DMS53 treated with DMSO at 0.1 percent for 48 hours (cell line): Measurements from ENCODE around the gene CENPQ.
A peak's percentile ranks its signal among the peaks of the same experiment; 100 is the strongest.
"Not testable (repeated sequence)": the region's sequence is repeated elsewhere in the genome, so short reads cannot be mapped to it uniquely, and the experiment has no call there.

Source experiments
- DNase-seq: peaks from one replicate; lab custom pipeline; 2025; ENCODE audit not compliant: unreplicated experiment; lab: John Stamatoyannopoulos, UW

The CENPQ gene

GRCh38 chr6:49462927-49463611 lies at the start of gene CENPQ, which contains the start of gene MMUT:
CENPQ (plus strand) TSS chr6:49463370; CDS start chr6:49470177, 6,807 bp downstream.
MMUT (minus strand) TSS chr6:49463253; CDS start chr6:49459466, 3,787 bp downstream.
- DNase-seq, result peak; percentile 87

DNA sequence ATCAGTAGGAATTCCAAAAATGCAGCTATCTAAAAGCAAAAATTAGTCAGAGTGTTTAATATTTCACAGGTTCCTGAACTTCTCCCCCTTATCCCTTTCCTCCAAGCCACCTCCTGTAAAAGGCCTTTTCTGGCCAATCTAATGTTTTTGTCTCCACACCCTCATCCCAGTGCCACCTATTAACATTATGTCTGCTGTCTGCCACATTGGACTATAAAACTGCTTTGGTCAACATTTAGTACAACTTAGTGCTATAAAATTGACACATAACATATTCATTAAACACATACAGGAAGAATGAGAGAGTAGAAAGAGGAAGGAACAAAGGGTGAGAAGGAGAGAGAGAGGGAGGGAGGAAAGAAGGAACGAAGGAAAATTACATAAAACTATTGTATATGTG lies 47.8 kb upstream of the CENPQ start:
- DNase-seq, result no peak

DNA sequence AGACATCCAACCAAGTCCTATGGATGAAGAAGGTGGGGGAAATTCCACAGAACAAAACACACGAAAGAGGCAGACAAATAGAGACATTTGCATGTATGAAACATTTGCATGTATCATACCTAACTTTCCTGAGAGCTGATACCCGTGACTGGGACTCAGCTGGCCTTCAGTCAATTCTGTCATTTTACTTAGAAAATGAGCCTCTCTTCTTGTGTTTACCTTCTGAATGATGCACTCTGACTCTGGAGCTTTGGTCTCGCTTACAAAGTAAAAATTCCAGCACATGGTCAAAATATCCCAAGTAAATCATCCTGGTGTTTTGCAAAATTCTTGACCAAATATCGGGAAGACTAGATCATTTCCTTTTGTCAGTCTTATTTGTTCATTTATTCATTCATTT lies 47.0 kb upstream of the CENPQ start:
- no peak for DNase-seq

- DNase-seq, result peak; percentile 28
Observed at GRCh38 chr6:49423817-49424216, 39.4 kb upstream of the CENPQ start.

DNA sequence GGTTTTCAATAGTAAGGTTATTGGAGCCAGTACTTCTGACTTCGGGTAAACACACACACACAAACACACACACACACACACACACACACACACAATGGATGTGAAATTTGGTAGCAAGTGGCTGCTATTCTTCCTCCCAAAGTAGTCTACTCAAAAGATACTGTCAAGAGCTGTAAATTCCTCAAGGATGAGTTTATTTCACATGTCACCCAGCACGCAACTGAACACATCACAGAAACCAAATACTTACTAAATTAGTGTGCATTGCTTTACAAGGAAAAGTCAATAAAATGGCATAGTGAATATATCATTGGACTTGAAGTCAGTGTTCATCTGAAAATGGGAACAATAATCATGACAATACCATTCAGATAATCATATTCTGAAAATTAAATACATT lies 33.0 kb upstream of the CENPQ start:
- DNase-seq, result no peak

DNA sequence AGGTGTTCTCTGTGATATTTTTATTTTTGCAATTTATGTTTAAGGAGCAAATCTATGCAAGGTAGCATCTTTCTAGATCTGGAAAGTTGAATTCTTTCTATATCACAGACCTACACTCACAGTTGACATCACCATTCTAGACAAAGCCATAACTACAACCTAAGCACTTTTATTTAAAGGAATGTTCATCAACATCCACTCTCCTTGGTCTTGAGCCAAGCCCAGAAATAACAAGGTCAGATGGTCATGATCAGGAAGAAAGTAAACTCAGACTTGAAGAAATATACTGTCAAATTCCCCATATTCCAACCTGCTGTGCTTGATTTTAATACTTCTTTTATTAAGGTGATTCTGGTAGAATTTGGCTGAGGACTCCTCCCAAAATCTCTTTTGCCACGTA lies 32.3 kb upstream of the CENPQ start:
- DNase-seq, result no peak

DNA sequence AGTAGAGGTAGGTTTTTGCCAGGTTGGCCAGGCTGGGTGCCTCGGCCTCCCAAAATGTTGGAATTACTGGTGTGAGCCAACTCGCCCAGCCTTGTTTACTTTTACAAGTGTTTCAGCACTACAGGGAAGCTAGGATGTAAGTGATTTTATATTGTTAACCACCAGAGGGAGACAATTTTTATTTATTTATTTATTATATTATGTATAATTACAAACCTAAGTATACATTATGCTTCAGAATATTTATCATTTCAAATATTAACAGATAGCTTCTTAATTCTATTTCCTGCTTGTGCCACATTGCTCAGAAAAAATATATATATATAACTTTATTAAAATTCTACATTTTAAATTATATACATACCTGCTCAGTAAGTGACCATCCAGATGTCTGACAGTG lies 9.9 kb upstream of the CENPQ start:
- DNase-seq, result peak; percentile 21

GRCh38 chr6:49454787-49455709 lies 8.1 kb upstream of the CENPQ start:
- no peak for DNase-seq

DNA sequence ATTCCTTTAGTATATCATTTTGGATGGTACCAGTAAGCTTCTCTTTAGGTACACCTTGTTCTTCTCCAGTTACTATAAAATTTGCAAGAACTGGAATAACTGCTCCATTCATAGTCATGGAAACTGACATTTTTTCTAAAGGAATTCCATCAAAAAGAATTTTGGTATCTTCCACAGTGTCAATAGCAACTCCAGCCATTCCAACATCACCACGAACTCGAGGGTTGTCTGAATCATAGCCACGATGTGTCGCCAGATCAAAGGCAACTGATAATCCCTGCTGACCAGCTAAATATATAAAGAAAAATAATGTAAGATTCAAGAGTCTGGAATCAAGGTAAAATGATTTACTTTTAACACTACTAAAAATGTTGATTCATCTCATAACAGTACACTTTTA lies 5.4 kb upstream of the CENPQ start:
- DNase-seq, result no peak

DNA sequence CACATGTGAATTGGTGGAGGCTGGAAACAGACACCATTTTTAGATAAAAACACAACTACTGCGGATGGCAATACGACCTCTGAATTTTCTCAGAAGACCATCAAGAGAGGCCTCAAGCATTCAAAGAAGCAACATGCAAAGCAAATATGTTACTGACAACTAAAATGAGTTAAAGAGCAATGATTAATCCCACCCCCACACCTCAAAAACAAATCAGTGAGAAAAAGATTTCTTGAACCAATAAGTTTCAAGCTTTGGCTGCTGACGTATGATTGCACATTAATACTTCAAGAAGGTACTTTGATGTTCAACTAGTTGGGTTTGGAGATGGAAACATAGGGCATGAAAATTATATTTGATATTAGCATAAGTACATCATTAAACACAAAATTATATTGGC lies 1.1 kb upstream of the CENPQ start:
- DNase-seq, result no peak

DNA sequence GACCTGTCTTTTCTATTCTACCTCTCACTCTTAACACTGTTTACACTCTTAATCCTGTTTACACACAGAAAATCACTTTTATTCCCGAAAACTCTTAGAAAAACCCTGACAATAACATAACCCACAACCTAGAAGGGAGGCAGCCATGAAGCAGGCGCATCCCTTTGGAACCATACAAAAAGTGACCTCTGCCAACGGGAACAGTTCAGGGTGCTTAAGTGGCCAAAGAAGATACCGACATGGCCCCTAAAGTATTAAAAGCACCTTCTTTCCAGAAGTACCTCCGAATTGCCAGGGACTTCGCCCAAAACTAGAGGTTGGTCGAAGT lies 607 bp upstream of the CENPQ start:
- DNase-seq, result no peak

GRCh38 chr6:49463612-49463967 lies 420 bp downstream of the CENPQ start:
- no peak for DNase-seq

GRCh38 chr6:49464691-49465090 lies 1.5 kb downstream of the CENPQ start:
- no peak for DNase-seq

DNA sequence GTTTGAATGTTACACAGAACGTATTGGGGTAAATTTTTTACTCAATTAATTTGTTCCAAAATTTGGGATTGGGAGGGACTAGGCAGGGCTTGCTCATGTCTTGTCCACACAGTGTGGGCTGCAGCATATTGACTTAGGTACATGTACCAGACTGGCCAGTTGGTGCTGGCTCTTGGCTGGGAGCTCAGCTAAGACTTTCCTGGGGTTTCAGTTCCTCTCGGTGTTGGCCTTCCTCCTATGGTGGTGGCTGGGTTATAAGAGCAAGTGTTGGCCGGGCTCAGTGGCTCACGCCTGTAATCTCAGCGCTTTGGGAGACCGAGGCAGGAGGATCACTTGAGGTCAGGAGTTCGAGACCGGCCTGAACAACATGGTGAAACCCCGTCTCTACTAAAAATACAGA lies 4.9 kb downstream of the CENPQ start:
- no peak for DNase-seq

- DNase-seq, result not testable (repeated sequence)
Observed at GRCh38 chr6:49476564-49476963, 13.4 kb downstream of the CENPQ start.

- no peak for DNase-seq
Observed at GRCh38 chr6:49479308-49479970, 16.3 kb downstream of the CENPQ start.

DNA sequence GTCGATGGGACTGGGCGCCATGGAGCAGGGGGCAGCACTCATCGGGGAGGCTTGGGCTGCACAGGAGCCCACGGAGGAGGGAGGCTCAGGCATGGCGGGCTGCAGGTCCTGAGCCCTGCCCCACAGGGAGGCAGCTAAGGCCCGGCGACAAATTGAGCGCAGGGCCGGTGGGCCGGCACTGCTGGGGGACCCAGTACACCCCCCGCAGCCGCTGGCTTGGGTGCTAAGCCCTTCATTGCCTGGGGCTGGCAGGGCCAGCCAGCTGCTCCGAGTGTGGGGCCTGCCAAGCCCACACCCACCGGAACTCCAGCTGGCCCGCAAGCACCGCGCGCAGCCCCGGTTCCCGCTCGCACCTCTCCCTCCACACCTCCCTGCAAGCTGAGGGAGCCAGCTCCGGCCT lies 18.7 kb downstream of the CENPQ start:
- DNase-seq, result not testable (repeated sequence)

GRCh38 chr6:49483380-49483779 lies 20.2 kb downstream of the CENPQ start:
- DNase-seq, result not testable (repeated sequence)

GRCh38 chr6:49490633-49491032 lies 27.5 kb downstream of the CENPQ start:
- DNase-seq, result no peak

GRCh38 chr6:49497304-49497703 lies 34.1 kb downstream of the CENPQ start:
- peak; percentile 18 for DNase-seq

DNA sequence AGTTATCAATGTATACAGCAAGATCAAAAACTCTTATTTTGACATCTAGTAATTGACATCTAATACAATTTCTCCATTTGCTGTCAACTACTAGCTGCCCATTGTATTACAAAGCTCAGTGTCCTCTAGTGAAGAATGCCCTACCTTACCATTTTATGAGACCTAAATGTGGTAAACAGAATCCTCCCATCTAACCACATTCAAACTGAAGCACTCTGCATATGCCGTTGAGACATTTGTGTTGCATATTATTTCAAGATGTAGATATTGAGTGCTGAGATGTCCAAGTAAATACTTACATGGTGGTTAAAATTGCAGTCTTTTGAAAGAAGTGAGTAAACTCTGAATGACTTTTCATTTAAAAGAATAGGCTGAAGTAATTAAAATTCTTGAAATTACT lies 36.0 kb downstream of the CENPQ start:
- DNase-seq, result no peak

DNA sequence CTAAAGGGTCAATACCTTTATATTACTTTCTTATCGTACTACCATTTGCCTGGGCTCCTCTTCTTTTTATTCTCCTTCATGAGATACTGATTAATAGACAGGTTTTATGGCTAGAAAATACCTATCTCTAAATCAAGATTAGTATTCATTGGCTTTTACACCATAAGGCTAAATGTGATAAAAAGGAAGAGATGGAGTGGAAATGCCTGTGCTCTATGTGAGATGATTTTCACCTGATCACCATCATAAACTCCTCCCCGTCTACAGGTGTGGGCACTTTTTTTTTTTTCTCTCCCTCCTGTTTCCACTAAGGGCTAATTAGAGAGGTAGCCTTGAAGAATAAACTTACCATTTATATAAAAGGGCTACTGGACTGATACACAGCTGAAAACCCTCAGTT lies 36.5 kb downstream of the CENPQ start, which contains the start of gene GLYATL3:
Gene GLYATL3, plus strand, starts transcription at position 301 of the 400 bp plus-strand sequence. CDS start 12,068 bp downstream, outside the sequence.
- peak; percentile 44 for DNase-seq
